HG03280 (cell line): Measurements from ENCODE around the gene PCDHB12.
"Not testable (repeated sequence)": the region's sequence is repeated elsewhere in the genome, so short reads cannot be mapped to it uniquely, and the experiment has no call there.

Source experiments
- ATAC-seq: cut with Tn5 transposase; IDR thresholded peaks from one replicate; pipeline ENCODE4 v1.9.1; 2021; ENCODE audit warnings: mild to moderate bottlenecking, moderate library complexity; ENCODE audit not compliant: unreplicated experiment

PCDHB12 gene

DNA sequence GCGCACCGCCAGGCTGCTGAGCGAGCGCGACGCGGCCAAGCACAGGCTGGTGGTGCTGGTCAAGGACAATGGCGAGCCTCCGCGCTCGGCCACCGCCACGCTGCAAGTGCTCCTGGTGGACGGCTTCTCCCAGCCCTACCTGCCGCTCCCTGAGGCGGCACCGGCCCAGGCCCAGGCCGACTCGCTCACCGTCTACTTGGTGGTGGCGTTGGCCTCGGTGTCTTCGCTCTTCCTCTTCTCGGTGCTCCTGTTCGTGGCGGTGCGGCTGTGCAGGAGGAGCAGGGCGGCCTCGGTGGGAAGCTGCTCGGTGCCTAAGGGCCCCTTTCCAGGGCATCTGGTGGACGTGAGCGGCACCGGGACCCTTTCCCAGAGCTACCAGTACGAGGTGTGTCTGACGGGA is 6.9 kb upstream of the PCDHB12 start:
- ATAC-seq: not testable (repeated sequence)

DNA sequence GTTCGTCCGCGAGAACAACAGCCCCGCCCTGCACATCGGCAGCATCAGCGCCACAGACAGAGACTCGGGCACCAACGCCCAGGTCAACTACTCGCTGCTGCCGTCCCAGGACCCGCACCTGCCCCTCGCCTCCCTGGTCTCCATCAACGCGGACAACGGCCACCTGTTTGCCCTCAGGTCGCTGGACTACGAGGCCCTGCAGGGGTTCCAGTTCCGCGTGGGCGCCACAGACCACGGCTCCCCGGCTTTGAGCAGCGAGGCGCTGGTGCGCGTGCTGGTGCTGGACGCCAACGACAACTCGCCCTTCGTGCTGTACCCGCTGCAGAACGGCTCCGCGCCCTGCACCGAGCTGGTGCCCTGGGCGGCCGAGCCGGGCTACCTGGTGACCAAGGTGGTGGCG is 1.8 kb downstream of the PCDHB12 start:
- not testable (repeated sequence) for ATAC-seq

GRCh38 chr5:141210849-141211248 is 2.3 kb downstream of the PCDHB12 start:
- not testable (repeated sequence) for ATAC-seq

DNA sequence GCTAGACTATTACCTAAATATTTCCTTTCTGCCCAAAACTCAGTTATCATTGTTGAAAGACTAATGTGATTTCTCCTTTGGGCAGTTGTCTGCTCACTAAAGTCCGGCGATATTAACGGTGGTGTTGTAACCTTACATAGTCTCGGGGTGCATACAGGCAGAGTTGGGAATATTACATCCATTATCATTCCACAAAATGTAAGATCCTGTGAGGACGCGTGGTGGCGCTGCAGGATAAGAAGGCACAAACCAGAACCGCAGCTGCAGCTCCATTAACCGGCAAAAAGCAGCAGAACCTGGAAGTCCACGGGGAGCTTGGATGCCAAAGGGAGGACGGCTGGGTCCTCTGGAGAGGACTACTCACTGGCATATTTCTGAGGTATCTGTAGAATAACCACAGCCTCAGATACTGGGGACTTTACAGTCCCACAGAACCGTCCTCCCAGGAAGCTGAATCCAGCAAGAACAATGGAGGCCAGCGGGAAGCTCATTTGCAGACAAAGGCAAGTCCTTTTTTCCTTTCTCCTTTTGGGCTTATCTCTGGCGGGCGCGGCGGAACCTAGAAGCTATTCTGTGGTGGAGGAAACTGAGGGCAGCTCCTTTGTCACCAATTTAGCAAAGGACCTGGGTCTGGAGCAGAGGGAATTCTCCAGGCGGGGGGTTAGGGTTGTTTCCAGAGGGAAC is 5.3 kb downstream of the PCDHB12 start, which contains the start of gene PCDHB13:
PCDHB13 (plus strand) TSS at position 264 of the 684 bp plus-strand sequence; CDS start at position 469, 205 bp downstream.
- not testable (repeated sequence) for ATAC-seq

DNA sequence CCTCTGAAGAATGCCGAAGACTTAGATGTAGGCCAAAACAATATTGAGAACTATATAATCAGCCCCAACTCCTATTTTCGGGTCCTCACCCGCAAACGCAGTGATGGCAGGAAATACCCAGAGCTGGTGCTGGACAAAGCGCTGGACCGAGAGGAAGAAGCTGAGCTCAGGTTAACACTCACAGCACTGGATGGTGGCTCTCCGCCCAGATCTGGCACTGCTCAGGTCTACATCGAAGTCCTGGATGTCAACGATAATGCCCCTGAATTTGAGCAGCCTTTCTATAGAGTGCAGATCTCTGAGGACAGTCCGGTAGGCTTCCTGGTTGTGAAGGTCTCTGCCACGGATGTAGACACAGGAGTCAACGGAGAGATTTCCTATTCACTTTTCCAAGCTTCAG is 6.1 kb downstream of the PCDHB12 start:
- not testable (repeated sequence) for ATAC-seq

DNA sequence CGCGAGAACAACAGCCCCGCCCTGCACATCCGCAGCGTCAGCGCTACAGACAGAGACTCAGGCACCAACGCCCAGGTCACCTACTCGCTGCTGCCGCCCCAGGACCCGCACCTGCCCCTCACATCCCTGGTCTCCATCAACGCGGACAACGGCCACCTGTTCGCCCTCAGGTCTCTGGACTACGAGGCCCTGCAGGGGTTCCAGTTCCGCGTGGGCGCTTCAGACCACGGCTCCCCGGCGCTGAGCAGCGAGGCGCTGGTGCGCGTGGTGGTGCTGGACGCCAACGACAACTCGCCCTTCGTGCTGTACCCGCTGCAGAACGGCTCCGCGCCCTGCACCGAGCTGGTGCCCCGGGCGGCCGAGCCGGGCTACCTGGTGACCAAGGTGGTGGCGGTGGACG is 7.0 kb downstream of the PCDHB12 start:
- ATAC-seq: not testable (repeated sequence)

DNA sequence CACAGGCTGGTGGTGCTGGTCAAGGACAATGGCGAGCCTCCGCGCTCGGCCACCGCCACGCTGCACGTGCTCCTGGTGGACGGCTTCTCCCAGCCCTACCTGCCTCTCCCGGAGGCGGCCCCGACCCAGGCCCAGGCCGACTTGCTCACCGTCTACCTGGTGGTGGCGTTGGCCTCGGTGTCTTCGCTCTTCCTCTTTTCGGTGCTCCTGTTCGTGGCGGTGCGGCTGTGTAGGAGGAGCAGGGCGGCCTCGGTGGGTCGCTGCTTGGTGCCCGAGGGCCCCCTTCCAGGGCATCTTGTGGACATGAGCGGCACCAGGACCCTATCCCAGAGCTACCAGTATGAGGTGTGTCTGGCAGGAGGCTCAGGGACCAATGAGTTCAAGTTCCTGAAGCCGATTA is 7.5 kb downstream of the PCDHB12 start:
- not testable (repeated sequence) for ATAC-seq

- ATAC-seq: no peak
These were observed 14.7 kb downstream of the PCDHB12 start, which contains the start of gene PCDHB14 for GRCh38 chr5:141223112-141223783. Gene PCDHB14 (plus strand): TSS chr5:141223343. CDS start chr5:141223506, 163 bp downstream.

GRCh38 chr5:141224844-141225243 is 16.3 kb downstream of the PCDHB12 start:
- not testable (repeated sequence) for ATAC-seq

GRCh38 chr5:141225421-141225820 is 16.9 kb downstream of the PCDHB12 start:
- ATAC-seq: not testable (repeated sequence)

- no peak for ATAC-seq
These were observed 25.7 kb downstream of the PCDHB12 start for GRCh38 chr5:141234109-141234667.

DNA sequence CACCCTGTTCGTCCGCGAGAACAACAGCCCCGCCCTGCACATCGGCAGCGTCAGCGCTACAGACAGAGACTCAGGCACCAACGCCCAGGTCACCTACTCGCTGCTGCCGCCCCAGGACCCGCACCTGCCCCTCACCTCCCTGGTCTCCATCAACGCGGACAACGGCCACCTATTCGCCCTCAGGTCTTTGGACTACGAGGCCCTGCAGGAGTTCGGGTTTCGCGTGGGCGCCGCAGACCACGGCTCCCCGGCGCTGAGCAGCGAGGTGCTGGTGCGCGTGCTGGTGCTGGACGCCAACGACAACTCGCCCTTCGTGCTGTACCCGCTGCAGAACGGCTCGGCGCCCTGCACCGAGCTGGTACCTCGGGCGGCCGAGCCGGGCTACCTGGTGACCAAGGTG is 27.4 kb downstream of the PCDHB12 start:
- not testable (repeated sequence) for ATAC-seq

DNA sequence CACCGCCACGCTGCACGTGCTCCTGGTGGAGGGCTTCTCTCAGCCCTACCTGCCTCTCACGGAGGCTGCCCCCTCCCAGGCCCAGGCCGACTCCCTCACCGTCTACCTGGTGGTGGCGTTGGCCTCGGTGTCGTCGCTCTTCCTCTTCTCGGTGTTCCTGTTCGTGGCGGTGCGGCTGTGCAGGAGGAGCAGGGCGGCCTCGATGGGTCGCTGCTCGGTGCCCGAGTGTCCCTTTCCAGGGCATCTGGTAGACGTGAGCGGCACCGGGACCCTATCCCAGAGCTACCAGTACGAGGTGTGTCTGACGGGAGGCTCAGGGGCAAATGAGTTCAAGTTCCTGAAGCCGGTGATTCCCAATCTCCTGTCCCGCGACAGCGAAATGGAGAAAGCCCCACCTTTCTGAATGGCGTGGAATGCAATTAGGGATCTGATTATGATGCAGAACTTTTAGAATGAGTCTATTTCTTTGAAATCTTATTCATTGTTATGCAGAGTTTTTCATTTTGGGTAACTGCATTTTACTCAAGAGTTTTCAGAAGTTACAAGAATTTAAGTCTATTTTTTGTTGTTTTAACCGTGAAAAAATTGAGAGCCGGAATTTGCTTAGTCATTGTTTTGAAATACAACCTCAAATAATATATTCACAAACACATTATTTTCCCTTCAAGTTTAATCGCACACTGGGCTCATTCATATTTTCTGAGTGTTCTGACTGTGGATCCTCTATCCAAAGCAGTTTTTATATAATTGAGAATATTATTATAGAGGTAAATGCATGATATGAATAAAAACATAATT is 28.2 kb downstream of the PCDHB12 start:
- ATAC-seq: no peak

GRCh38 chr5:141241496-141241895 is 33.0 kb downstream of the PCDHB12 start:
- no peak for ATAC-seq

GRCh38 chr5:141245250-141245717 is 36.8 kb downstream of the PCDHB12 start, which contains the start of gene PCDHB15:
Gene PCDHB15 (plus strand): TSS chr5:141245395. CDS start chr5:141245579, 184 bp downstream.
- ATAC-seq: no peak

DNA sequence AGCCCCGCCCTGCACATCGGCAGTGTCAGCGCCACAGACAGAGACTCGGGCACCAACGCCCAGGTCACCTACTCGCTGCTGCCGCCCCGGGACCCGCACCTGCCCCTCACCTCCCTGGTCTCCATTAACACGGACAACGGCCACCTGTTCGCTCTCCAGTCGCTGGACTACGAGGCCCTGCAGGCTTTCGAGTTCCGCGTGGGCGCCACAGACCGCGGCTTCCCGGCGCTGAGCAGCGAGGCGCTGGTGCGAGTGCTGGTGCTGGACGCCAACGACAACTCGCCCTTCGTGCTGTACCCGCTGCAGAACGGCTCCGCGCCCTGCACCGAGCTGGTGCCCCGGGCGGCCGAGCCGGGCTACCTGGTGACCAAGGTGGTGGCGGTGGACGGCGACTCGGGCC is 38.5 kb downstream of the PCDHB12 start:
- ATAC-seq: not testable (repeated sequence)

- not testable (repeated sequence) for ATAC-seq
These were observed 38.9 kb downstream of the PCDHB12 start for GRCh38 chr5:141247434-141247833.

- no peak for ATAC-seq
These were observed 42.1 kb downstream of the PCDHB12 start for GRCh38 chr5:141250576-141250975.

DNA sequence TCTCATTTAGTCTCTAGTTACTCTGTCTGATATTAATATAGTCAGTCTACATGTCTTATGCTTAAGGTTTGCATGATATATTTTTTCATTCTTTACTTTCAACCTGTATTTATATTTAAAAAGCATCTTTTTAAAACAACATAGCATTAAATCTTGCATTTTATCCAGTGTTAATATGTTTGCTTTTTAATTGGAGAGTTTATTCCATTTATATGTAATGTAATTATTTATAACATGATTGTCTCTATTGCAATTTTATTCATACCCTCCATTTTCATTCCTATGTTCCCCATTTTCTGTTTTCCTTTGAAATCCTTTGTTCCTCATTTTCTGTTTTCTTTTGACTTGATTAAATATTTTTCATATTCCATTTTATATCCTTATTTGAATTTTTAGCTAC is 49.9 kb downstream of the PCDHB12 start:
- no peak for ATAC-seq

DNA sequence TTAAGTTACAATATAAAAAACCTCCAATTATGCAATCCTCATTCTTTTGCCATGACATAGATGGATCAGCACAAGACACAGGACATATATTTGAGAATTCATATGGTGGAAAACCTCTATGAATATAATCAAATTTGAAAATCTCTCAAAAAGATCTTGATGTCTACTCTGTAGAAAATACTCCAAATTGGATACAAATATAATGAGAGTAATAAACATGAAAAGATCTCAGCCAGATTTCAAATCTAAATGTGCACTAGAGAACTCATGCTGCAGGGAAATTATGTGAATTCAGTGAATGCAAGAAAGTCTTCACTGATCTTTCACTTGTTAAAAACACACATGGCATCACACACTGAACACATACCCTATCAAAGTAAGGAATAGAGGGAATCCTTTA is 50.4 kb downstream of the PCDHB12 start:
- no peak for ATAC-seq
